Liver (tissue), 3 donors: ENCODE results near the gene KIF3C.
"Not testable (repeated sequence)": the region's sequence is repeated elsewhere in the genome, so short reads cannot be mapped to it uniquely, and the experiment has no call there.

Experiments
- FOXA2 ChIP-seq: IDR thresholded peaks from 2 replicates; pipeline ENCODE4 v1.6.1; 2016; ENCODE audit warnings: antibody characterized with exemption
- GABPA ChIP-seq, 2 donors: IDR thresholded peaks in 1 of 2; conservative IDR thresholded peaks in 1 of 2; 2 replicates each; pipeline ENCODE4 v1.6.1; 2016; ENCODE audit warnings: antibody characterized with exemption in 2 of 2, mild to moderate bottlenecking in 1 of 2, moderate library complexity in 1 of 2
- JUND ChIP-seq, 2 donors: IDR thresholded peaks; 2 replicates each; pipeline ENCODE4 v1.6.1; 2016; ENCODE audit warnings: antibody characterized with exemption in 2 of 2
- RAD21 ChIP-seq, 2 donors: IDR thresholded peaks; 2 replicates each; pipeline ENCODE4 v1.6.1; 2016; ENCODE audit warnings: antibody characterized with exemption in 2 of 2, mild to moderate bottlenecking in 2 of 2
- TAF1 ChIP-seq: conservative IDR thresholded peaks from 2 replicates; pipeline ENCODE4 v1.6.1; 2016; ENCODE audit warnings: antibody characterized with exemption, mild to moderate bottlenecking
- YY1 ChIP-seq: IDR thresholded peaks from 2 replicates; pipeline ENCODE4 v1.6.1; 2016; ENCODE audit warnings: antibody characterized with exemption, mild to moderate bottlenecking
- TF ChIP-seq, protein P1 (sequence below): fragments of 150-350 bp; IDR thresholded peaks from 2 replicates; pipeline ENCODE4 v1.5.1; 2017; ENCODE audit warnings: improper control_type of control experiment, low read depth, low read length; ENCODE audit not compliant: missing input control
- TF ChIP-seq, protein P2 (sequence below): IDR thresholded peaks from 2 replicates; pipeline ENCODE4 v1.6.1; 2016; ENCODE audit warnings: antibody characterized with exemption, mild to moderate bottlenecking
- TF ChIP-seq, protein P3 (sequence below): IDR thresholded peaks from 2 replicates; pipeline ENCODE4 v1.6.1; 2016; ENCODE audit warnings: antibody characterized with exemption
- donor health status: healthy.
- donor health status: healthy.

DNA sequence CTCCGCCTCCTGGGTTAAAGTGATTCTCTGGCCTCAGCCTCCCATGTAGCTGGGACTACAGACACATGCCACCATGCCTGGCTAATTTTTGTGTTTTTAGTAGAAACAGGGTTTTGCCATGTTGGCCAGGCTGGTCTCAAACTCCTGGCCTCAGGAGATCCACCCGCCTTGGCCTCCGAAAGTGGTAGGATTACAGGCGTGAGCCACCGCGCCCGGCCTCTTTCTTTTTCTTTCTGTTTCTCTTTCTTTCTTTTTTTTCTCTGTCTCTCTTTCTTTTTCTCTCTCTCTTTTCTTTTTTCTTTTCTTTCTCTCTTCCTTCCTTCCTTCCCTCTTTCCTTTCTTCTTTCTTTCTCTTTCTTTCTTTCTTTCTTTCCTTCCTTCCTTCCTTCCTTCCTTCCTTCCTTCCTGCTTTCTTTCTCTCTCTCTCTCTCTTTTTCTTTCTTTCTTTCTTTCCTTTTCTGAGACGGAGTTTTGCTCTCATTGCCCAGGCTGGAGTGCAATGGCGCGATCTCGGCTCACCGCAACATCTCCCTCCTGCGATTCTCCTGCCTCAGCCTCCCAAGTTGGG is 16.6 kb upstream of the KIF3C start:
- TF ChIP-seq, protein P1, sequence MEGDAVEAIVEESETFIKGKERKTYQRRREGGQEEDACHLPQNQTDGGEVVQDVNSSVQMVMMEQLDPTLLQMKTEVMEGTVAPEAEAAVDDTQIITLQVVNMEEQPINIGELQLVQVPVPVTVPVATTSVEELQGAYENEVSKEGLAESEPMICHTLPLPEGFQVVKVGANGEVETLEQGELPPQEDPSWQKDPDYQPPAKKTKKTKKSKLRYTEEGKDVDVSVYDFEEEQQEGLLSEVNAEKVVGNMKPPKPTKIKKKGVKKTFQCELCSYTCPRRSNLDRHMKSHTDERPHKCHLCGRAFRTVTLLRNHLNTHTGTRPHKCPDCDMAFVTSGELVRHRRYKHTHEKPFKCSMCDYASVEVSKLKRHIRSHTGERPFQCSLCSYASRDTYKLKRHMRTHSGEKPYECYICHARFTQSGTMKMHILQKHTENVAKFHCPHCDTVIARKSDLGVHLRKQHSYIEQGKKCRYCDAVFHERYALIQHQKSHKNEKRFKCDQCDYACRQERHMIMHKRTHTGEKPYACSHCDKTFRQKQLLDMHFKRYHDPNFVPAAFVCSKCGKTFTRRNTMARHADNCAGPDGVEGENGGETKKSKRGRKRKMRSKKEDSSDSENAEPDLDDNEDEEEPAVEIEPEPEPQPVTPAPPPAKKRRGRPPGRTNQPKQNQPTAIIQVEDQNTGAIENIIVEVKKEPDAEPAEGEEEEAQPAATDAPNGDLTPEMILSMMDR = not testable (repeated sequence)
- TF ChIP-seq GABPA (IDR thresholded peaks at IDR 0.05 in 1 of 2, conservative IDR thresholded peaks at IDR 0.05 in 1 of 2); TAF1; JUND (IDR thresholded peaks at IDR 0.05); RAD21 (IDR thresholded peaks at IDR 0.05); FOXA2; YY1: not testable (repeated sequence)
- TF ChIP-seq, protein P2, sequence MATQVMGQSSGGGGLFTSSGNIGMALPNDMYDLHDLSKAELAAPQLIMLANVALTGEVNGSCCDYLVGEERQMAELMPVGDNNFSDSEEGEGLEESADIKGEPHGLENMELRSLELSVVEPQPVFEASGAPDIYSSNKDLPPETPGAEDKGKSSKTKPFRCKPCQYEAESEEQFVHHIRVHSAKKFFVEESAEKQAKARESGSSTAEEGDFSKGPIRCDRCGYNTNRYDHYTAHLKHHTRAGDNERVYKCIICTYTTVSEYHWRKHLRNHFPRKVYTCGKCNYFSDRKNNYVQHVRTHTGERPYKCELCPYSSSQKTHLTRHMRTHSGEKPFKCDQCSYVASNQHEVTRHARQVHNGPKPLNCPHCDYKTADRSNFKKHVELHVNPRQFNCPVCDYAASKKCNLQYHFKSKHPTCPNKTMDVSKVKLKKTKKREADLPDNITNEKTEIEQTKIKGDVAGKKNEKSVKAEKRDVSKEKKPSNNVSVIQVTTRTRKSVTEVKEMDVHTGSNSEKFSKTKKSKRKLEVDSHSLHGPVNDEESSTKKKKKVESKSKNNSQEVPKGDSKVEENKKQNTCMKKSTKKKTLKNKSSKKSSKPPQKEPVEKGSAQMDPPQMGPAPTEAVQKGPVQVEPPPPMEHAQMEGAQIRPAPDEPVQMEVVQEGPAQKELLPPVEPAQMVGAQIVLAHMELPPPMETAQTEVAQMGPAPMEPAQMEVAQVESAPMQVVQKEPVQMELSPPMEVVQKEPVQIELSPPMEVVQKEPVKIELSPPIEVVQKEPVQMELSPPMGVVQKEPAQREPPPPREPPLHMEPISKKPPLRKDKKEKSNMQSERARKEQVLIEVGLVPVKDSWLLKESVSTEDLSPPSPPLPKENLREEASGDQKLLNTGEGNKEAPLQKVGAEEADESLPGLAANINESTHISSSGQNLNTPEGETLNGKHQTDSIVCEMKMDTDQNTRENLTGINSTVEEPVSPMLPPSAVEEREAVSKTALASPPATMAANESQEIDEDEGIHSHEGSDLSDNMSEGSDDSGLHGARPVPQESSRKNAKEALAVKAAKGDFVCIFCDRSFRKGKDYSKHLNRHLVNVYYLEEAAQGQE = not testable (repeated sequence)
- TF ChIP-seq, protein P3, sequence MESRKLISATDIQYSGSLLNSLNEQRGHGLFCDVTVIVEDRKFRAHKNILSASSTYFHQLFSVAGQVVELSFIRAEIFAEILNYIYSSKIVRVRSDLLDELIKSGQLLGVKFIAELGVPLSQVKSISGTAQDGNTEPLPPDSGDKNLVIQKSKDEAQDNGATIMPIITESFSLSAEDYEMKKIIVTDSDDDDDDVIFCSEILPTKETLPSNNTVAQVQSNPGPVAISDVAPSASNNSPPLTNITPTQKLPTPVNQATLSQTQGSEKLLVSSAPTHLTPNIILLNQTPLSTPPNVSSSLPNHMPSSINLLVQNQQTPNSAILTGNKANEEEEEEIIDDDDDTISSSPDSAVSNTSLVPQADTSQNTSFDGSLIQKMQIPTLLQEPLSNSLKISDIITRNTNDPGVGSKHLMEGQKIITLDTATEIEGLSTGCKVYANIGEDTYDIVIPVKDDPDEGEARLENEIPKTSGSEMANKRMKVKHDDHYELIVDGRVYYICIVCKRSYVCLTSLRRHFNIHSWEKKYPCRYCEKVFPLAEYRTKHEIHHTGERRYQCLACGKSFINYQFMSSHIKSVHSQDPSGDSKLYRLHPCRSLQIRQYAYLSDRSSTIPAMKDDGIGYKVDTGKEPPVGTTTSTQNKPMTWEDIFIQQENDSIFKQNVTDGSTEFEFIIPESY = not testable (repeated sequence)
